Measurements from ENCODE around the gene CDH2.

DNA sequence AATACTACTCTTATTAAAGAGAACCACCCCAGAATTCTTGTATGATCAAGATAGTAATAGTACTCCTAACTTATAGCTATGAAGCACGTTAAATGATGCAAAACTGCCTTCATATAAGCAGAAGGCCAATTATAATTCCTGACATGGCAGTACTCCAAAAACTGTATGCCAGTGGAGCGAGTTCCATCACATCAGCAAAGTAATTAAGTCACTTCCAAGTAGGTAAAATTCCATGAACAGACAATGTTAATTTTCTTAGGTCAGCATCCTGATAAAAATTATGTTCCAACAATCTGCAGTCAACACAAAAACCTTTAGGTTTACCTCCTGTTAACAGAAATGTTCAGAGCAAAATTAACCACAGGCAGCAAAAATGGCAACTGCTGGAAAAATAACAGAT is 136.7 kb downstream of the CDH2 start:
- no peak for TF ChIP-seq EZH2 (IDR thresholded peaks at IDR 0.05; ENCODE audit: low read length, unreplicated experiment)
- TF ChIP-seq, protein P1, sequence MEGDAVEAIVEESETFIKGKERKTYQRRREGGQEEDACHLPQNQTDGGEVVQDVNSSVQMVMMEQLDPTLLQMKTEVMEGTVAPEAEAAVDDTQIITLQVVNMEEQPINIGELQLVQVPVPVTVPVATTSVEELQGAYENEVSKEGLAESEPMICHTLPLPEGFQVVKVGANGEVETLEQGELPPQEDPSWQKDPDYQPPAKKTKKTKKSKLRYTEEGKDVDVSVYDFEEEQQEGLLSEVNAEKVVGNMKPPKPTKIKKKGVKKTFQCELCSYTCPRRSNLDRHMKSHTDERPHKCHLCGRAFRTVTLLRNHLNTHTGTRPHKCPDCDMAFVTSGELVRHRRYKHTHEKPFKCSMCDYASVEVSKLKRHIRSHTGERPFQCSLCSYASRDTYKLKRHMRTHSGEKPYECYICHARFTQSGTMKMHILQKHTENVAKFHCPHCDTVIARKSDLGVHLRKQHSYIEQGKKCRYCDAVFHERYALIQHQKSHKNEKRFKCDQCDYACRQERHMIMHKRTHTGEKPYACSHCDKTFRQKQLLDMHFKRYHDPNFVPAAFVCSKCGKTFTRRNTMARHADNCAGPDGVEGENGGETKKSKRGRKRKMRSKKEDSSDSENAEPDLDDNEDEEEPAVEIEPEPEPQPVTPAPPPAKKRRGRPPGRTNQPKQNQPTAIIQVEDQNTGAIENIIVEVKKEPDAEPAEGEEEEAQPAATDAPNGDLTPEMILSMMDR (conservative IDR thresholded peaks at IDR 0.05; ENCODE audit: low read depth, low read length): no peak

Measured in PC-3 (cell line).